ENCODE data around the gene RAC2. TPM values are rescaled to one million over a fixed set of nuclear protein-coding genes. Genes with fewer than 3 reads are reported as not detected.

Gene RAC2
- total RNA-seq, 4 donors from 2014 or later, result 1.9 to 3.7 (median 3.5) TPM; not detected in 1

DNA sequence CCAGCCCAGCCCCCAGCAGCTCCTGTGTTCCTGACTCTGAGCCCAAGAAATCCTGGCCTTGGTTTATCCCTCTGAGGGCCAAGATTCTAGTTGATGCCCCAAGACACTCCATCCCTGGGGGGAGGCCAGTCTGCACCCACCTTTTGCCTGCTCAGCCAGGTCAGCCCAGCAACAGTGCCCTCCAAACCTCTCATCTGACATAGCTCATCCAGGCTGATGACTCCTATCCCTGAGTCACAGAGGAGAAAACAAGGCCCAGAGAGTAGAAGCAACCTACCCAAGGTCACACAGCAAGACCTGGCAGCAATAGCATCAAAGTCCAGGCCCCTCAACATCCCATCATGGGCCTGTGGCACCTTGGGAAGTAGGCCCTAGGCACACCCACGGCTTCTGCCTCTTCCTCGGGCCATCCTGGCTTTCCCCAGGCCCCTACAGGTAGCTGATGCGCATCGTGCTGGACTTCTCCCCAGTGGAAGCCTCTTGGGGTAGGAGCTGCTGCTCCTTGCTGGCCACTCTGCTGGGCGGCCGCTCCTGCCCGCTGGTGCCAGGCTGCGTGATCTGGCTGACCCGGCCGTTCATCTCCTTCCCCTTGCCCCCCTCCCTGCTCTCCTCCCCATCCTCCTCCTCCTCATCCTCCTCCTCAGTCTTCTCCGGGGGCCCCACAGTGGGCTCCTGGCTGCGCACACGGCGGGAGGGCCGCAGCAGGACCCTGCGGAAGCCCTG, 37.8 kb downstream of the RAC2 start:
- TF ChIP-seq CTCF (IDR thresholded peaks at IDR 0.05 in 4 of 5, conservative IDR thresholded peaks at IDR 0.05 in 1 of 5), result no peak
- no peak for TF ChIP-seq POLR2A (IDR thresholded peaks at IDR 0.05)
- in situ Hi-C loops (cut with MboI; ENCODE audit: low sequenced_read_pairs in 4 of 4), result loop anchor here in 1 of 4 donors (25.0 kb wide), 1 partner anchor 119 kb away; no protein-coding TSS in a partner anchor
- H3K9me3 ChIP-seq, result no peaks in the 10 kb centered on the region
- intact Hi-C loops (cut with DNase I; ENCODE audit: low total_unique reads), result no loop called here
- H3K27me3 ChIP-seq, result peaks cover 0 to 4% (median 2%) of the 10 kb centered on the region in 3 donors
- H3K4me3 ChIP-seq, result no peak overlapping the region
- H3K36me3 ChIP-seq, result no peaks in the 10 kb centered on the region
- no peak overlapping the region for H3K27ac ChIP-seq
- H3K4me1 ChIP-seq, result no peaks in the 10 kb centered on the region
- ATAC-seq, result no peak
- no peak for DNase-seq

GRCh38 chr22:37205046-37205445, 39.0 kb downstream of the RAC2 start:
- ATAC-seq (no peak), DNase-seq (no peak)
- in situ Hi-C loops (cut with MboI; ENCODE audit: low sequenced_read_pairs in 4 of 4) (loop anchor here in 1 of 4 donors (25.0 kb wide), 1 partner anchor 118 kb away; no protein-coding TSS in a partner anchor), intact Hi-C loops (cut with DNase I; ENCODE audit: low total_unique reads) (no loop called here)
- no peaks in the 10 kb centered on the region for H3K27me3 ChIP-seq
- H3K36me3 ChIP-seq, result no peaks in the 10 kb centered on the region
- no peaks in the 10 kb centered on the region for H3K9me3 ChIP-seq
- H3K4me1 ChIP-seq, result no peaks in the 10 kb centered on the region
- no peak for TF ChIP-seq POLR2A (IDR thresholded peaks at IDR 0.05)
- TF ChIP-seq CTCF (IDR thresholded peaks at IDR 0.05 in 4 of 5, conservative IDR thresholded peaks at IDR 0.05 in 1 of 5), result no peak
- no peak overlapping the region for H3K4me3 ChIP-seq
- no peak overlapping the region for H3K27ac ChIP-seq

GRCh38 chr22:37204045-37204655, 39.9 kb downstream of the RAC2 start:
- no peaks in the 10 kb centered on the region for H3K9me3 ChIP-seq
- H3K4me1 ChIP-seq, result peaks cover 3 to 5% of the 10 kb centered on the region in 2 donors
- in situ Hi-C loops (cut with MboI; ENCODE audit: low sequenced_read_pairs in 4 of 4) (loop anchor here in 2 of 4 donors (5.0 to 25.0 kb wide), 2 partner anchors 42 to 117 kb away; no protein-coding TSS in a partner anchor), intact Hi-C loops (cut with DNase I; ENCODE audit: low total_unique reads) (no loop called here)
- H3K27me3 ChIP-seq, result no peaks in the 10 kb centered on the region
- DNase-seq (no peak), ATAC-seq (no peak)
- TF ChIP-seq CTCF (IDR thresholded peaks at IDR 0.05 in 4 of 5, conservative IDR thresholded peaks at IDR 0.05 in 1 of 5) (no peak), POLR2A (IDR thresholded peaks at IDR 0.05) (no peak)
- H3K36me3 ChIP-seq, result no peaks in the 10 kb centered on the region
- no peak overlapping the region for H3K4me3 ChIP-seq
- no peak overlapping the region for H3K27ac ChIP-seq

GRCh38 chr22:37203354-37204044, 40.6 kb downstream of the RAC2 start:
- Histone ChIP-seq H3K27ac (no peak overlapping the region), H3K4me1 (peaks cover 3 to 5% of the 10 kb centered on the region in 2 donors), H3K36me3 (no peaks in the 10 kb centered on the region), H3K27me3 (no peaks in the 10 kb centered on the region), H3K4me3 (no peak overlapping the region), H3K9me3 (no peaks in the 10 kb centered on the region)
- intact Hi-C loops (cut with DNase I; ENCODE audit: low total_unique reads) (no loop called here), in situ Hi-C loops (cut with MboI; ENCODE audit: low sequenced_read_pairs in 4 of 4) (loop anchor here in 2 of 4 donors (5.0 to 25.0 kb wide), 2 partner anchors 41 to 116 kb away; no protein-coding TSS in a partner anchor)
- no peak for DNase-seq
- ATAC-seq, result no peak
- TF ChIP-seq CTCF (IDR thresholded peaks at IDR 0.05 in 4 of 5, conservative IDR thresholded peaks at IDR 0.05 in 1 of 5) (no peak), POLR2A (IDR thresholded peaks at IDR 0.05) (no peak)

Measured in gastrocnemius medialis (tissue), 4 donors.